ENCODE measurements around the gene C17orf107. TPM values are rescaled to one million over a fixed set of nuclear protein-coding genes. Genes with fewer than 3 reads are reported as not detected.
"Not testable (repeated sequence)": the region's sequence is repeated elsewhere in the genome, so short reads cannot be mapped to it uniquely, and the experiment has no call there.

C17orf107 gene
- polyA plus RNA-seq, 1 donor (not counting 4 experiments of a cell fraction or from before 2014, with no cell fraction given), result 0.33 TPM

DNA sequence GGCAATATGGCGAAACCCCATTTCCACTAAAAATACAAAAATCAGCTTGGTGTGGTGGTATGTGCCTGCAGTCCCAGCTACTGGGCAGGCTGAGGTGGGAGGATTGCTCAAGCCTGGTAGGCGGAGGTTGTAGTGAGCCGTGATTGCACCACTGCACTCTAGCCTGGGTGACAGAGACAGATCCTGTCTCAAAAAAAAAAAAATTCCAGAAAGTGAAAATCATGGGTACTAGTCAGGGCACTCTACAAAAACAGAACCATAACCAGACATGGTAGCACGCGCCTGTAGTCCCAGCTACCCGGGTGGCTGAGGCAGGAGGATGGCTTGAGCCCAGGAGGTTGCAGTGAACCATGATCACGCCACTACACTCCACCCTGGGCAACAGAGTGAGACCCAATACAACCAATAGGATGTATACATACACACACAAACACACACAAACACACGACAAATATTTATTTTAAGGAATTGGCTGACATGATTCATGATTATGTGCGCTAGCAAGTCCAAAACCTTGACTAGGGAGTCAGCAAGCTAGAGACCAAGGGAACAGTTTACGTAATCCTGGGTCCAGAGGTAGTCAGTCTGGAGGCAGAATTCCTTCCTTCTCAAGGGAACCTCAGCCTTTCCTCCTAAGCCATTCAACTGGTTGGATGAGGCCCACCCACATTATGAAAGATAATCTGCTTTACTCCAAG lies 21.2 kb downstream of the C17orf107 start:
- no peaks in the 10 kb centered on the region for H3K27me3 ChIP-seq (ENCODE audit: control insufficient read depth, extremely low read depth, insufficient read depth, low read length)
- DNase-seq (ENCODE audit: low read depth, low spot score), result no peak
- H2AFZ ChIP-seq (ENCODE audit: control insufficient read depth, low read length), result no peak overlapping the region
- H3K9me3 ChIP-seq (ENCODE audit: control insufficient read depth, low read depth, low read length), result no peaks in the 10 kb centered on the region
- H3K9me1 ChIP-seq (ENCODE audit: control insufficient read depth, extremely low read depth, insufficient read depth, low read length), result no peaks in the 10 kb centered on the region
- TF ChIP-seq EZH2 (IDR thresholded peaks at IDR 0.05; ENCODE audit: low read length), result no peak
- TF ChIP-seq, protein P1, sequence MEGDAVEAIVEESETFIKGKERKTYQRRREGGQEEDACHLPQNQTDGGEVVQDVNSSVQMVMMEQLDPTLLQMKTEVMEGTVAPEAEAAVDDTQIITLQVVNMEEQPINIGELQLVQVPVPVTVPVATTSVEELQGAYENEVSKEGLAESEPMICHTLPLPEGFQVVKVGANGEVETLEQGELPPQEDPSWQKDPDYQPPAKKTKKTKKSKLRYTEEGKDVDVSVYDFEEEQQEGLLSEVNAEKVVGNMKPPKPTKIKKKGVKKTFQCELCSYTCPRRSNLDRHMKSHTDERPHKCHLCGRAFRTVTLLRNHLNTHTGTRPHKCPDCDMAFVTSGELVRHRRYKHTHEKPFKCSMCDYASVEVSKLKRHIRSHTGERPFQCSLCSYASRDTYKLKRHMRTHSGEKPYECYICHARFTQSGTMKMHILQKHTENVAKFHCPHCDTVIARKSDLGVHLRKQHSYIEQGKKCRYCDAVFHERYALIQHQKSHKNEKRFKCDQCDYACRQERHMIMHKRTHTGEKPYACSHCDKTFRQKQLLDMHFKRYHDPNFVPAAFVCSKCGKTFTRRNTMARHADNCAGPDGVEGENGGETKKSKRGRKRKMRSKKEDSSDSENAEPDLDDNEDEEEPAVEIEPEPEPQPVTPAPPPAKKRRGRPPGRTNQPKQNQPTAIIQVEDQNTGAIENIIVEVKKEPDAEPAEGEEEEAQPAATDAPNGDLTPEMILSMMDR (optimal IDR thresholded peaks at IDR 0.05 in 1 of 3, IDR thresholded peaks at IDR 0.05 in 1 of 3, conservative IDR thresholded peaks at IDR 0.05 in 1 of 3; ENCODE audit: extremely low read depth in 1 of 3, insufficient read depth in 2 of 3, low read length in 3 of 3), result no peak
- FAIRE-seq, result peak; percentile 67
- H3K36me3 ChIP-seq (ENCODE audit: control insufficient read depth in 2 of 2, extremely low read depth in 1 of 2, insufficient read depth in 2 of 2, low read length in 2 of 2), result no peaks in the 10 kb centered on the region
- dilution Hi-C loops (cut with MboI; ENCODE audit: extremely low pct_ligation_motif_present, low sequenced_read_pairs), result no loop called here
- peaks cover 3% of the 10 kb centered on the region for H3K4me1 ChIP-seq (ENCODE audit: control insufficient read depth, extremely low read depth, insufficient read depth, low read length)
- no peaks in the 10 kb centered on the region for H3K79me2 ChIP-seq (ENCODE audit: control insufficient read depth, insufficient read depth, low read length)
- H3K4me2 ChIP-seq (ENCODE audit: control insufficient read depth, extremely low read depth, insufficient read depth, low read depth, low read length), result no peak overlapping the region
- H3K27ac ChIP-seq (ENCODE audit: control insufficient read depth, insufficient read depth, low read length), result no peak overlapping the region
- H3K4me3 ChIP-seq (ENCODE audit: control insufficient read depth in 2 of 3, extremely low read depth in 1 of 3, insufficient read depth in 2 of 3, low read depth in 1 of 3, low read length in 3 of 3), result no peak overlapping the region
- no peaks in the 10 kb centered on the region for H4K20me1 ChIP-seq (ENCODE audit: control insufficient read depth, extremely low read depth, insufficient read depth, low read length)
- H3K9ac ChIP-seq (ENCODE audit: control insufficient read depth, extremely low read depth, insufficient read depth, low read length), result no peak overlapping the region

DNA sequence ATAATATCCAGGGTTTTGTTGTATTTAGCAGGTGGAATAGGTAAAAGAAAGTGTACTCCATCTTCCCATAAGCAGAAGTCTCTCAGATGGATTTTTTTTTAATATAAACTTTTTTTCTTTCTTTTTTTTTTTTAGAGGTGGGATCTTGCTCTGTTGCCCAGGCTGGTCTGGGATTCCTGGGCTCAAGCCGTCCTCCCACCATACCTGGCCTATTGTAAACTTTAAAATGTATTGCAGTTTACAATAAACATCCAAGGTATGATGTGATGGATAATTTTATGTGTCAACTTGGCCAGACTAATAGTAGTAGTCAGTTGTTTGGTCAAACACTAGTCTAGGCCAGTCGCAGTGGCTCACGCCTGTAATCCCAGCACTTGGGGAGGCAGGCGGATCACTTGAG lies 22.0 kb downstream of the C17orf107 start:
- Histone ChIP-seq H3K9ac (ENCODE audit: control insufficient read depth, extremely low read depth, insufficient read depth, low read length) (no peak overlapping the region), H3K4me2 (ENCODE audit: control insufficient read depth, extremely low read depth, insufficient read depth, low read depth, low read length) (no peak overlapping the region), H2AFZ (ENCODE audit: control insufficient read depth, low read length) (no peak overlapping the region), H3K4me3 (ENCODE audit: control insufficient read depth in 2 of 3, extremely low read depth in 1 of 3, insufficient read depth in 2 of 3, low read depth in 1 of 3, low read length in 3 of 3) (no peak overlapping the region), H3K9me3 (ENCODE audit: control insufficient read depth, low read depth, low read length) (no peaks in the 10 kb centered on the region), H3K9me1 (ENCODE audit: control insufficient read depth, extremely low read depth, insufficient read depth, low read length) (no peaks in the 10 kb centered on the region), H4K20me1 (ENCODE audit: control insufficient read depth, extremely low read depth, insufficient read depth, low read length) (no peaks in the 10 kb centered on the region), H3K27me3 (ENCODE audit: control insufficient read depth, extremely low read depth, insufficient read depth, low read length) (no peaks in the 10 kb centered on the region), H3K4me1 (ENCODE audit: control insufficient read depth, extremely low read depth, insufficient read depth, low read length) (peaks cover 3% of the 10 kb centered on the region), H3K27ac (ENCODE audit: control insufficient read depth, insufficient read depth, low read length) (no peak overlapping the region), H3K36me3 (ENCODE audit: control insufficient read depth in 2 of 2, extremely low read depth in 1 of 2, insufficient read depth in 2 of 2, low read length in 2 of 2) (no peaks in the 10 kb centered on the region), H3K79me2 (ENCODE audit: control insufficient read depth, insufficient read depth, low read length) (no peaks in the 10 kb centered on the region)
- TF ChIP-seq EZH2 (IDR thresholded peaks at IDR 0.05; ENCODE audit: low read length), result no peak
- TF ChIP-seq, protein P1 (optimal IDR thresholded peaks at IDR 0.05 in 1 of 3, IDR thresholded peaks at IDR 0.05 in 1 of 3, conservative IDR thresholded peaks at IDR 0.05 in 1 of 3; ENCODE audit: extremely low read depth in 1 of 3, insufficient read depth in 2 of 3, low read length in 3 of 3), result no peak
- DNase-seq (ENCODE audit: low read depth, low spot score) (no peak), FAIRE-seq (no peak)
- dilution Hi-C loops (cut with MboI; ENCODE audit: extremely low pct_ligation_motif_present, low sequenced_read_pairs), result no loop called here

DNA sequence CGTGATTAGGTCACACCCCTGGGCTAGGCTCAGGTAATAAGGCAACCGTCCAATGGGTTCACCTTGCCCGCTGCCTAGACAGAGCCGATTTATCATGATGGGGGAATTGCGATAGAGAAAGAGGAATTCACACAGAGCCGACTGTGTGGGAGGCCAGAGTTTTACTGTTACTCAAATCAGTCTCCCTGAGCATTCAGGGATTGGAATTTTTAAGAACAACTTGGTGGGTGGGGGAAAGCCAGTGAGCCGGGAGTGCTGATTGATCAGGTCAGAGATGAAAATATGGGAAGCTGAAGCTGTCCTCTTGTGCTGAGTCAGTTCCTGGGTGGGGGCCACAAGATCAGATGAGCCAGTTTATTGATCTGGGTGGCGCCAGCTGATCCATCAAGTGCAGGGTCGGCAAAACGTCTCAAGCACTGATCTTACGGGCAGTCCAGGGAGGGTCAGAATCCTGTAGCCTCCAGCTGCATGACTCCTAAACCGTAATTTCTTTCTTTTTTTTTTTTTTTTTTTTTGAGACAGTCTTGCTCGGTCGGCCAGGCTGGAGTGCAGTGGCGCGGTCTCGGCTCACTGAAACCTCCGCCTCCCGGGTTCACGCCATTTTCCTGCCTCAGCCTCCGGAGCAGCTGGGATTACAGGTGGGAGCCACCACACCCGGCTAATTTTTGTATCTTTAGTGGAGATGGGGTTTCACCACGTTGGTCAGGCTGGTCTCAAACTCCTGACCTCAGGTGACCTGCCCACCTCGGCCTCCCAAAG lies 27.4 kb downstream of the C17orf107 start:
- DNase-seq (ENCODE audit: low read depth, low spot score); H3K79me2 ChIP-seq (ENCODE audit: control insufficient read depth, insufficient read depth, low read length); H3K9me3 ChIP-seq (ENCODE audit: control insufficient read depth, low read depth, low read length); FAIRE-seq; H3K27ac ChIP-seq (ENCODE audit: control insufficient read depth, insufficient read depth, low read length); H3K4me3 ChIP-seq (ENCODE audit: control insufficient read depth in 2 of 3, extremely low read depth in 1 of 3, insufficient read depth in 2 of 3, low read depth in 1 of 3, low read length in 3 of 3); H2AFZ ChIP-seq (ENCODE audit: control insufficient read depth, low read length); dilution Hi-C loops (cut with MboI; ENCODE audit: extremely low pct_ligation_motif_present, low sequenced_read_pairs); H4K20me1 ChIP-seq (ENCODE audit: control insufficient read depth, extremely low read depth, insufficient read depth, low read length); H3K9me1 ChIP-seq (ENCODE audit: control insufficient read depth, extremely low read depth, insufficient read depth, low read length); H3K9ac ChIP-seq (ENCODE audit: control insufficient read depth, extremely low read depth, insufficient read depth, low read length); H3K4me1 ChIP-seq (ENCODE audit: control insufficient read depth, extremely low read depth, insufficient read depth, low read length); H3K27me3 ChIP-seq (ENCODE audit: control insufficient read depth, extremely low read depth, insufficient read depth, low read length); H3K36me3 ChIP-seq (ENCODE audit: control insufficient read depth in 2 of 2, extremely low read depth in 1 of 2, insufficient read depth in 2 of 2, low read length in 2 of 2); H3K4me2 ChIP-seq (ENCODE audit: control insufficient read depth, extremely low read depth, insufficient read depth, low read depth, low read length): not testable (repeated sequence)

All from keratinocyte (primary cell).